ENCODE data around the gene RNFT2. TPM values are rescaled to one million over a fixed set of nuclear protein-coding genes. Genes with fewer than 3 reads are reported as not detected.

Gene RNFT2
- total RNA-seq, 1 donor from 2014 or later = 8.6 TPM

DNA sequence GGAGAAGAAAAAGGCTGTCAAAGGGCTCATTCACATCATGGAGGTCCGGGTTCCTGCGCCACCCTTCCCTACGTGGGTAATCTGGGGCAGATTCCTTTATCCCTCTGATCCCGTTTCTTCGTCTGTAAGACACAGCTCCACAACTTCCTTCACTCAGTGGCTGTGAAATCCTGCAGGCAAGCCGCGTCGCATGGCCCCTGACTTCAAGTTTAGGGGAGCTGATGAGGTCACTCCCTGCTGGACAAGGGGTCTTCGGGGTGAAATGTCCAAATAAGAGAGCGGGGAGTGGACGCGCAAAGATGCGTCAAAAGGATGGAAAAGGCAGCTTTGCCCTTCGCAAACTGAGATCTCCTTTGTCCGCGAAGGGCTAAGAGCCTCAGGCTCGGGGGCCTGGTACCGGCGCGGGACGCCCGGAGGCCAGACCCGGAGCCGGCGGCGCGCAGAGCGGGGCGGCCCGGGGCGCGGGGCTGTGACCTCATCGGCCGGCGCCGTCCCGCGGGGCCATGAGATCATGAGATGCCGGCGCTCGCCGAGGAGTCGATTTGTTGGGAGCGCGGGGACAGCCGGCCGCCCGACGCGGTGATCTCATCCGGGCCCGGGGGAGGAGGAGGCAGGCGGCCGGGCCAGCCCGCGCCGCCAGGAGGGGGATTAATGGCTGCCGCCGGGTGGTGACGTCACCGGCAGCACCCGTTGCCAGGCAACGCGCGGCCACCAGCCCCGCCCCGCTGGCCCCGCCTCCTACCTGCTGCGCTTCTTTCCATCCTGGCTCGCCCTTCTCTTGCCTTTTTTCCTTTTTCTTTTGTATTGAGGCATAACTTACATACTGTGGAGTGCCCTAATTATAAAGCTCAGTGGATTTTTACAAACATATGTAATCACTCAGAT is 81.1 kb downstream of the RNFT2 start:
- intact Hi-C loops (cut with micrococcal nuclease) = loop anchor here (1.0 to 2.0 kb wide), 5 partner anchors 42 to 542 kb away; partner anchors contain the start of genes FBXO21, MED13L, RNFT2 and SPRING1

DNA sequence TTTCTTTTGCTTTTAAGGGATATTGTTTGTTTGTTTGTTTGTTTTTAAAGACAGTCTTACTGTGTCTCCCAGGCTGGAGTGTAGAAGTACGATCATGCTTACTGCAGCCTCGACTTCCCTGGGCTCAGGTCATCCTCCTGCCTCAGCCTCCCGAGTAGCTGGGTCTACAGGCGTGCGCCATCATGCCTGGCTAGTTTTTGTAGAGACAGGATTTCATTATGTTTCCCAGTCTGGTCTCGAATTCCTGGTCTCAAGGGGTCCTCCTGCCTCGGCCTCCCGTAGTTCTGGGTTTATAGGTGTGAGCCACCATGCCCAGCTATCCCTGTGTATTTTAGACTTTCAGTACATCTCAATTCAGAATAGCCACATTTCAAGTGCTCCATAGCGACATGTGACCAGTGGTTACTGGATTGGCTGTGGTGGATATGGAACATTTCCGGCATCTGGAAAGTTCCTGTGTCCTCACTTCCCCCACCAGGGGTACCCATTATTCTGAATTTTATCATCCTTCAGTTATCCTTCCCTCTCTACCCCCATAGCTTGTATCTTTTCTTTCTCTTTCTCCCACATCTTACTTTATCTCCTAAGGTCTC is 82.0 kb downstream of the RNFT2 start:
- intact Hi-C loops (cut with micrococcal nuclease) = no loop called here

DNA sequence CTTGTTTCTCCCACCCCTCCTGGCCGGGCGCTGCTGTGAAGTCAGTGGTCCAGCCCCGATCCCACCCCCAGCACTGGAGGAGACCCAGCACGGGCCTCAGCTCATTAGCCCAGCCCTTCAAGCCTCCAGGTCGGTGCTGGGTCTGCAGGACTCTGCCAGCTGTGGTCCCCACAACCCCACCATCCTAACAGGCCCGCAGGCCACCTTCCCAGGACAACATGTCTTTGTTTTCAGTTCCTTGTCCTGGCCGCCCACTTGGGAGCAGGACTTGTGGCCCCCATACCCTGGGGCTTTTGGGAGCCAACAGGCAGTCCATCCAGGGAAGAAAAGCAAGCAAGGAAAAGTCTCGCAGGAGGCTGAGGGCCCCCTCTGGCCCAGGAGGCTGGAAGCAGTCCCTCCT is 83.2 kb downstream of the RNFT2 start:
- intact Hi-C loops (cut with micrococcal nuclease) = no loop called here

DNA sequence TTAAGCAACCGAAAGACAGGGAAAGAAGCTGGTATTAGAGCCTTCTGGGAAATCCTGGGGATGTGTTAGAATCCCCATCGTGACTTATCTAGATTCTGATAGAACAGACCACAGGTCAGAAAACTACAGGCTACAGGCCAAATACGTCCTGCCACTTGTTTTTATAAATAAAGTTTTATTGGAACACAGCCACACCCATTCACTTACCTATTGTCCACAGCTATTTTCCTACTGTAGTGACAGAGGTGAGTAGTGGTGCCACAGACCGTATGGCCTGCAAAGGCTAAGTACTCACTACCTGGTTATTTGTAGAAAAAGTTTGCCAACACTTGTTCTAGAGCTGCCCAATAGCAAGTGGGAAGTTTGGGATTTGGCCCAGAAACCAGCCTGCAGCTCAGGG is 89.3 kb downstream of the RNFT2 start:
- intact Hi-C loops (cut with micrococcal nuclease) = no loop called here

DNA sequence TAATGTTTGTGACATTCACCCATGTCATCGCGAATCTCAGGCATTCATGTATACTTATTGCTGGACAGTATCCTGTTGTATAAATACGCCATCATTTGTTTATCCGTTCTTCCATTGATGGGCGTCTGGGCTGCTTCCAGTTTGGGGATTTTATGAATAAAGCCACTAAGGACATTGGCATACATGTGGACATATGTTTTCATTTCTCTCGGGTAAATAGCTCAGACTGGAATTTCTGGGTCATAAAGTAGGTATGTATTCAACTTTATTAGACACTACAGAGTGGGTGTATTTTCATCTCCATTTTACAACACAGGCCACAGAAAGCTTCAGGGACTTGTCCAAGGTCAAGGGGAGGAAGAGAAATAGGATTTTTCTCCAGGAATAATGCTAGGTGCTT is 94.2 kb downstream of the RNFT2 start:
- intact Hi-C loops (cut with micrococcal nuclease) = no loop called here

DNA sequence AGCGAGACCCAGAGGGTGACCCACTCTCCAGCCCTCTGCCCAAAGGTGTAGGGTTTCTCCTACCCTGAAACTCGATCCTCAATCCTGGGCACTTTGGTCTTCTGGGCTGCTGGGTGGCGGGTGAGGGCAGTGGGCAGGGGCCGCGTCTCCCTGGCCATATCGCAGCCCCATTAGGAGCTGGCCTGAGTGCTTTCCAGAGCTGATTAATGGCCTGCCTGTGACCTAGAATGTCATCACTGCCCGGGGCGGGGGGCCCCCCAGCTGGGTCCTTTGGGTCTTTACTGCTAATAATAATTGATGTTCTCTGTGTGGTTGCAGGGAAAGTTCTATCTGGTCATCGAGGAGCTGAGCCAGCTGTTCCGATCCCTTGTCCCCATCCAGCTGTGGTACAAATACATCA is 95.4 kb downstream of the RNFT2 start:
- intact Hi-C loops (cut with micrococcal nuclease) = no loop called here

DNA sequence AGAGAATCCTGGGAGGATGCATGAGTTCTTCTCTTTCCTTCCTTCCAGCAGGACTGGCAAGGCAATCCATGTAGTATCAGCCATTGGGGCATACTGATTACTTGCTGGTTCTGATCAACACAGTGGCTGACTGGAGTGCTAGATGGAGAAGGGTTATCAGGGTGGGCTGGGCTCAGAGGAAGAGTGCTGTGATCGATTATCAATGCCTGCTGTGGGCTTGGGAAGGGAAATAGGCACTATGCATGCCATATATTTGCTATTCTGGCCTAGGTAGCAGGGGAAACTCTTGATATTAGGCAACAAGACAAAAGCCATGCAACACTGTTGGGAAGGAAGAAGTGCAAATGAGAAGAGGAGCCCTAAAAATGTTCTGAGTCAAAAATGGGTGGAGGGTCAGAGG is 97.4 kb downstream of the RNFT2 start:
- intact Hi-C loops (cut with micrococcal nuclease) = no loop called here

DNA sequence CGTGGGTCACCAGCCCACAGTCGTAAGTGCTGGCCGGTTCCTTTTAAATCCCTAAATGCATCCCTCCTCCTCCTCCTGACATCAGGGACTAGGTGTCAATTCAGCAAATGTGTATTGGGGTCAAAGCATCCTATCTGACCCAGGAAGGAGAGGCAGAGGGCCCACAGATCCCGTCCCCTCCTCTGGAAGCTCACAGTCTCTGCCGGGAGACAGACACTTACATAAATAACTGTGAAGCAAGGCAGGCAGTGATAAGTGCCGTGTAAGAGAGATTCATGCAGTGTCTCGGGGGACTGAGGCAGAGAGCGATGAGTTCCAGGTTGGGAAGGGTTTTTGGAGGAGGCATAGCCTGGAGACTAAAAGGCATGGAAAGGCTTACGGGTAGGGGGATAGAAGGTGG is 99.0 kb downstream of the RNFT2 start:
- intact Hi-C loops (cut with micrococcal nuclease) = no loop called here

DNA sequence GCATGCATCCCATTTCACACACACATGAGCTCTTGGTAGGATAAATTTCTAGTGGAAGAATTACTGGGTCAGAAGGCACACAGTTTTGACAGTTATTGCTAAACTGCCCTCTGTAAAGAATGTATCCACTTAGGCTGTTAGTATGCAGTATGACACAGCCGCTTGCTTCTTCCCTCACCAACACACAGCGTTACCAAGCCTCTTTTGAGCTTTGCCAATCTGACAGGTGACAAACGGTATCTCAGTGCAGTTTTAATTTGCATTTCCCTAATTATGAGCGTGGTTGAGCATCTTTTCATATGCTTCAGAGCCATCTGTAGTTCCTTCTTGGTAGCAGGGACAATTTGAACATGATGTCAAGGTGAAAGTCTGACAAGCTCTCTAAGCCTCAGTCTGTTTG is 100.2 kb downstream of the RNFT2 start:
- intact Hi-C loops (cut with micrococcal nuclease) = no loop called here

DNA sequence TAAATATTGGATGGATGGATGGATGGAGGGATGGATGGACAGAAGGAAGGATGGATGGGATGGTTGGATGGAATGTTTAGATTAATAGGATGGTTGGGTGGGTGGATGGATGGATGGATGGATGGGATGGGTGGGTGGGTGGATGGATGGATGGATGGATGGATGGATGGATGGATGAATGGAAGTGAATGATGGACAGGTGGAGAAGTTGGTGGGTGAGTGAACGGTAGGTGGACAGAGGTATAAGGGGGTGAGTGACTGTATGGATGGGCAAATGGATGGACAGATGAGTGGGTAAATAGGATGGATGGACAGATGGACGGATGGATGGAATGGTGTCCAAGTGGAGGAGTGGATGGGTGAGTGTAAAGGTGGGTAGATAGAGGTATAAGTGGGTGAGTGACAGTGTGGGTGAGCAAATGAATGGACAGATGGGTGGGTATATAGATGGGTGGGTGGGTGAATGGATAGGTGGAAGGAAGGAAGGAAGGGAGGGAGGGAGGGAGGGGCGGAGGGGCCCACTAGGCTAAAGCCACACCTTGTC is 101.2 kb downstream of the RNFT2 start:
- intact Hi-C loops (cut with micrococcal nuclease) = no loop called here

DNA sequence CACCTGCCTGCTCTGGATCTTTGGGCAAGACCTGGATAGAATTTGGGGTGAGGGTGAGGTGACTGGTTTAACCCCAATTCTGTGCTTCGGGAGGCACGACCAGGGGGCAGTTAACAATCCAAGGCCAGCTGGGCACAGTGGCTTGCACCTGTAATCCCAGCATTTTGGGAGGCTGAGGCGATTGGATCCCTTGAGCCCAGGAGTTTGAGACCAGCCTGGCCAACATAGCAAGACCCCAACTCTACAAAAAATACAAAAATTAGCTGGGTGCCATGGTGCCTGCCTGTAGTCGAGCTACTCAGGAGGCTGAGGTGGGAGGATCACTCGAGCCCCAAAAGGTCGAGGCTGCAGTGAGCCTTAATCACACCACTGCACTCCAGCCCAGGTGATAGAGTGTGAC is 105.0 kb downstream of the RNFT2 start:
- intact Hi-C loops (cut with micrococcal nuclease) = no loop called here

DNA sequence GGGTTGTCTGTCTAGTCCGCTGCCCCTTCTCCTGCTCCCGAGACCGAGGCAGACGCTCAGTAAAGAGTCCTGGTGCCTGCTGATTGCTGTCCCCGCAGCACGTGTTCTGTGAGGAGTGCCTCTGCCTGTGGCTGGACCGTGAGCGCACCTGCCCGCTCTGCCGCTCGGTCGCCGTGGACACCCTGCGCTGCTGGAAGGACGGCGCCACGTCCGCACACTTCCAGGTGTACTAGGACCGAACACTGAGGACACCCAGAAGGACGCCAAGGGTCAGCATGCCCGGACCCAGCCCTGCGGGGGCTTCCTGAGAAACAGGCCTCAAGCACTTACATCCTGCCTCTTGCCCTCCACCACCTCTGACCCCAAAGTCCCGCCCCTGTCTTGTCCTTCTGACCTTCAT is 111.1 kb downstream of the RNFT2 start:
- intact Hi-C loops (cut with micrococcal nuclease) = no loop called here

DNA sequence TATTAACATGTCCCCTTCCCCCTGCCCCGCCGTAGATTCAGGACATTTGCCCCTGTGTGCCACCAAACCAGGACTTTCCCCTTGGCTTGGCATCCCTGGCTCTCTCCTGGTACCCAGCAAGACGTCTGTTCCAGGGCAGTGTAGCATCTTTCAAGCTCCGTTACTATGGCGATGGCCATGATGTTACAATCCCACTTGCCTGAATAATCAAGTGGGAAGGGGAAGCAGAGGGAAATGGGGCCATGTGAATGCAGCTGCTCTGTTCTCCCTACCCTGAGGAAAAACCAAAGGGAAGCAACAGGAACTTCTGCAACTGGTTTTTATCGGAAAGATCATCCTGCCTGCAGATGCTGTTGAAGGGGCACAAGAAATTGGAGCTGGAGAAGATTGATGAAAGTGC is 114.2 kb downstream of the RNFT2 start:
- intact Hi-C loops (cut with micrococcal nuclease) = no loop called here

DNA sequence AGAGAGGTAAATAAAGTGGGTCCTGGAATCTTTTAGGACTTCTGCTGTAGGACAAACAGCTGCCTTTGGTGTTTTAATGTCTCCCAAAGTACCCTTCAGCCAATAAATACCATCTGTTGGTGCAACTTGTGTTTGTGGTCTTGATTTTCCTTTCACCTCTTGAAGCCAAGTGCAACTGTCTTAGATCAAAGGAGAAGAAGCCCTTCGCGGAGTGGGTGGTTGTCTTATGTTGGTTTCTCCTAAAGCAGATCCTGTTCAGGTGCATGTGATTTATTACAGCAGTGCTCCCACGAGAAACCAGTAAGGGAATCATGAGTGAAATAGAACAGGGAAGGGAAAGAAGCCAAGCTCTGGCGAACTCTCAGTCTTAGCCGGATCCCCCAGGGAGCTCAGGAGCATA is 115.4 kb downstream of the RNFT2 start:
- intact Hi-C loops (cut with micrococcal nuclease) = no loop called here

DNA sequence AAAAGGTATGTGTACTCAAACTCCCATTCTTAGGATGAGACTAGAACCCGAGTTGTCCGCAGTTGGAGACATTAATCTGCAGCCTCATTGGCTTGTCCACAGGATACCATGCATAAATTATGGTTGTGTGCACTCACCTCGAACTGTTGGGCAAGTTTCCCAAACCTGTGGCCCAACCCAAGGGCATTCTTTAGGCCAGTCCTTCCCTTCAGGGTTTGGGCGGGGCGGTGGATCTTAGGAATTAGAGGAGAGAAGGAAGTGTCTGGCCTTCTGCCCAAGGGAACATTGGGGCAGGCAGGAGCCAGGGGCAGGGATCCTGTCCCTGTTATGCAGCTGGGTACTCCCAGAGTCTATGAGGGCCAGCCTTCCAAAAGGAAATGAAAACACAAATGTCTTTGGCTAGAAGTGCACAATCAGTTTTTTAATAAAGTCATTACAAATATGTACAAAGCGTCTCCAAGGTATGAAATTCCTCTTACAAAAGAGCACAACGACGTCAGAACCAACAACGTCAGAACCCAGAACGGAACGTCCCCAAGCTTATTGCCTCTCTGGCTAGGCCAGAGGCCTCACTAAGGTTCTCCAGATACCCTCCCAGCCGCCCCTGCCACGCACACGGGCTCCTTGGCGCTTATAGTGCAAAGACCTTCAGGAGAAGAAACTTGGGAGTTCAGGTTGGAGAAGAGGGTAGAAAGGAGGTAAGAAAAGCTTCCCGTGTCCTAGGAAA is 117.8 kb downstream of the RNFT2 start:
- intact Hi-C loops (cut with micrococcal nuclease) = no loop called here

DNA sequence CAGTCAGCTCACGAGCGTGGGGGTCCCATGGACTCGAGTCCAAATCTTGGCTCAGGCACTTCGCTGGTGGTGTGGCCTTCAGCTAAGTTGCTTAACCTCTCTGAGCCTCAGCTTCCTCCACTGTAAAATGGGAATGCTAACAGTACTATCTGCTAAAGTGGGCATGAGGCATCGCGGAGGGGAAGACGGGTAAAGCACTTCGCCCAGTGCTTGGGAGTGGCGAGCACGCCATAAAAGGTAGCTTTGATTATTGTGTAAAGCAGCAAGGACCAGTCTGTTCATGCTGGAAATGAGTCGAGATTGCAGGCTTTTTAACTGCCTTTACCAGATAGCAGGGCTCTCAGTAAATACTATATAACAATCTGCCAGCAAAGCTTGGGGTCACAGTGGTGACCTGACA is 118.6 kb downstream of the RNFT2 start:
- intact Hi-C loops (cut with micrococcal nuclease) = no loop called here

DNA sequence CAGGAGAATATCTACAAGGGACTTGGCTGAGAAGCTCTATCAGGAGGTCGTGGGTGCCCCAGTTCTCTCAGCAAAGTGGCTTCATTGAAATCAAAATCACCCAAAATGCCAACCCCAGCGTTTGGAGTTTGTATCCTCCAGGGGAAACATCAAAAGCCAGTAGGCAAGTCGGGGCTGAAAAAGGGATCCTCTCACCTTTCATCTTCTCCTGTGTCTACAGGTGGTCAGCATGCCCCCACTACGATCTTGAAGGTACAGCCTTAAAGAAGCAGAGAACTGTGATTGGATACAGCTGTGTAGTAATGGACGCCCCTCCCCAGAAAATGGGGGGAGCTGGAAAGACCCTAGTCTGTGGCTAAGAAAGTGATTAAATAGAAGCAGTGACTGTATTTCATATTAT is 121.0 kb downstream of the RNFT2 start:
- intact Hi-C loops (cut with micrococcal nuclease) = no loop called here

DNA sequence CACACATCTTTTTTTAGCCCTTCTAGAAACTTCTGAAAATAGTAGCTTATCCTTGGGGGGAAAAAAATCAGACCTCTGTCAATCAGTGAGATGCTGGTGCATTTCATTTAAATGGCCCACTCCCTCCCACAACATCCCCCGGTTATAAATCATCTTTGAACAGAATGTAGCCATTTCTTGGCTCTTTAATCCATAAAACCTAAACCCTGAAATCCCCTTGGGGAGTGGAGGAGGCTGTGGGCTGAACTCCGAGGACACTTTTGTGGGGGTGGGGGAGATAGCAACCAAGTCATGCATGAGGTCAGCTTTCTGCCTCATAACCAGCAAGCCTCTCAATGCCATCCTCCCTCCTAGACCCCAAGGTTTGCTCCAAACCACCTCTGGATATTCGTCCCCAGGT is 122.1 kb downstream of the RNFT2 start:
- intact Hi-C loops (cut with micrococcal nuclease) = loop anchor here (2.0 kb wide), 1 partner anchor 41 kb away; no protein-coding TSS in a partner anchor

DNA sequence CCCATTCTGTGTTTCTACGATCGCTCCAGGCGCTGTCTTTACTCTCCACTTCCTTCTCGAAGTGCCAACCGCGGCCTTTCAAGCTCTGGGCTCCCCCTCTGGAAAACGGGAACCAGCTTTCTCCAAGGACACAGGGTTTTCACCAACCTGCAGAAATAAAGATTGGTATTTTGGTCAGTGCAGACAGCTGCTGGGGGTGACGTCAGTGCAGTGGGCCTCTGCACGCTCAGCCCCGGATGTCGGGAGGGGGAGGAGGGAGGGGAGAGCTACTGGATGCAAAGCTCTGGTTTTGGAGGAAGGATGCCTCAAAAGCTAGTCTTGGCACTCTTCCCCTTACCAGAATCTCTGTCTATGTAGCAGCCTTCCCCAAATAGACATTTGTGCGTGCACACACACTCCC is 123.2 kb downstream of the RNFT2 start:
- intact Hi-C loops (cut with micrococcal nuclease) = loop anchor here (2.0 kb wide), 1 partner anchor 43 kb away; no protein-coding TSS in a partner anchor

DNA sequence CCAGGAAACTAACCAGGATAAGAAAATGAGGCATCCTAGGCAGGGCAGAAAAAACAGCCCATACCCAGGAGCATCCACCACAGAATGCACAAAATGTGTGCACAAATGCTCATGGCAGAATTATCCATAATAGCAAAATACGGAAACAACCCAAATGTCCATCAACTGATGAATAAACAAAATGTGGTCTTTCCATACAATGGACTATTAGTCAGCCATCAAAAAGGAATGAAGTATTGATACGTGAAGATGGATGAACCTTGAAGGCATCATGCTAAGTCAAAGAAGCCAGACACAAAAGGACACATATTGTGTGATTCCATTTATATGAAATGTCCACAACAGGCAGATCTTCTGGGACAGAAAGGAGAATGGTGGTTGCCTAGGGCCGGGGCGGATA is 124.1 kb downstream of the RNFT2 start:
- intact Hi-C loops (cut with micrococcal nuclease) = no loop called here

DNA sequence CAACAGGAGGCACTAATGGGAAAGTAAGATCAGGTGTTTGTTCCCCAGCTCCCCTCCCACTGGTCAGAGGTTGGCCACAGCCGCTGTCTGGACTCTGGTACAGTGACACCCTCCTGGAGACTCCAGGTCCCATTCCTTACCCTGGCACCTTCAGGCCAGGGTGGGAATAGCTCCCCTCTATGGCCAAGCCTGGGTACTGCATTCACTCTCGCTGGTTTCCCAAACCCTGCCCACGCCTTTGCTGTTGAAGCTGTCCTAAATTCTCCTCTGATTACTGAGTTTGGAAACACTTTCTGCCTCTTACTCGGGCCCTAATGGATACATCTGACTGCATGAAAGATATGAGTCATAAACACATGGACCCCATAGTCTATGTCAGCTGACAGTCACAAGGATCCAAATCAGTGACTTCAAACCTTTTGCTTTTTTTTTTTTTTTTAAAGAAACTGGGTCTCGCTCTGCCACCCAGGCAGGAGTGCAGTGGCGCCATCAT is 125.2 kb downstream of the RNFT2 start:
- intact Hi-C loops (cut with micrococcal nuclease) = no loop called here

All from T-helper 2 cell treated with Interferon-gamma antibody and Interleukin-4, amounts not matched to agents 100 ng/mL and 5 ng/mL, for 36 hours (primary cell).